ENCODE results near the gene TFIP11.
"Not testable (repeated sequence)": the region's sequence is repeated elsewhere in the genome, so short reads cannot be mapped to it uniquely, and the experiment has no call there.

The TFIP11 gene

GRCh38 chr22:26541167-26541819, 29.0 kb upstream of the TFIP11 start:
- DNase-seq (ENCODE audit: low read depth in 3 of 3) = no peak

GRCh38 chr22:26540119-26540518, 27.8 kb upstream of the TFIP11 start:
- DNase-seq (ENCODE audit: low read depth in 3 of 3) = no peak

GRCh38 chr22:26536762-26537134, 24.5 kb upstream of the TFIP11 start:
- no peak for DNase-seq (ENCODE audit: low read depth in 3 of 3)

GRCh38 chr22:26536056-26536761, 23.9 kb upstream of the TFIP11 start:
- DNase-seq (ENCODE audit: low read depth in 3 of 3) = no peak

DNA sequence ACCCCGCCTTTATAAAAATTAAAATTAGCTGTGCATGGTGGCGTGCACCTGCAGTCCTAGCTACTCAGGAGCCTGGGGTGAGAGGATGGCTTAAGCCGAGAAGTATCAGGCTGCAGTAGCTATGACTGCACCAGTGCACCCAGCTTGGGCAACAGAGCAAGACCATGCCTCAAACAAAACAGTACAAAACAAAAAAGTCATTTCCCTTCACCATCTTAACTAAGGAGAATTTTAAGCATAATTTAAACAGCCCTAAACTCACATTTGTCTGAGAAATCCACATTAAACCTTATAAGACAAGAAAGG, 23.3 kb upstream of the TFIP11 start:
- no peak for DNase-seq (ENCODE audit: low read depth in 3 of 3)

DNA sequence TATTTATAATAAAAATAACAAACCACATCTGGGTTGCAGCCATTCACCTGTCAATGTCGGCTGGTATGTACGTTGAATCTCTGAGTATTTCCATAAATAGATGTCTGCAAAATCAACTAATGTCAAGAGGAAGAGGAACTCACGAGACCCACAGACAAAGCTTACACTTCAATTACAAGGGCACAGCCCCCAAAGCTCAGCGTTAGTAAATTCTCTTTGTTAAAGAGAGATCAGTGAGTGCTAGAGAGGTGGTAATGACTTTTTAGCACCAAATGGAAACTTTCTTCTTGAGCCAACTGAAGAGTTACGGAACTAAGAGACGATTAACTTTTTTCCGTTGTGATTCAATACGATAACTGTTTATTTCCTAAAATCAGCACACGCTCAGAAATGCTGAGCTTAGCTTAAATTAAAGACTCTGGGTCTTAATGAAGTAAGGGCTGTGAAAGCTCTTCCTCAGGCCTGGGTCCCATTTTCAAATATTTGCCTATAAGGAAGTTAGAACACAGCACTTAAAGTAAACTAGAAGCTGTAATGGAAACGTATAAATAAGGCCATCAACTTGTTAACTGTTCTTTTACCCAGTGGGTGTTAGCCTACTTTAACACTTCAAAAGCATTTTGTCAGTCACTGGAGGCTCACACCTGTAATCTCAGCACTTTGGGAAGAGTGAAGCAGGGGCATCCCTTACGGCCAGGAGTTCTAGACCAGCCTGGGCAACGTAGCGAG, 22.8 kb upstream of the TFIP11 start:
- no peak for DNase-seq (ENCODE audit: low read depth in 3 of 3)

DNA sequence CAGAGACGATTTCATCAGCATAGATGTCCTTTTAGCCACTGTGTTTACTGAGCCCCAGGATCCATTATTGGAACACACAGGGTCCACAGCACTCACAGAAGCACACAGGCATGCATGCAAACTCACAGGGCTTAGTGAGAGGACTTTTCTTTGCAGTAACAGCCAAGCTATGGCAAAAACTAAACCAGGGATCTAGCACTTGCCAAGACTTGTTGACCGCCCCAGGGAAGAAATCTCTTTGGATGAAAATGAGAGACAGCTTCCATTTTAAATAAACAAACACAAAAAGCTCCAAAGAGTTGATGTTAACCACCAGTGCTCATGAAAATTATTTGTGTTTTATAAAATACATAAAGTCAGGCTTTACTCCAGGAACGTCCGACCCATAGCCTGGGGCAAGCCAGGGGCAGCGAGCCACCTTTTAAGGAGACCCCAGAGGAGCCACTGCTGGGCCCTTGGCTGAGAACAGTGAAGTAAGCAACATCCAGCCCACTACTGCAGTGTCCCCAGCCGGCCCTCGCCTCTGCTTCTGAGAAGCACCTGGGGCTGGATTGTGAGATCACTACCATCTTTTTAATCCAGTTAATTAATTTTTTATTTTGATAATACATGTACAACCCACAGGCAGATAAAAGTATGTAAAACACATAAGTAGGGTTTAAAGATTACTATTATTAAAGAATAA, 22.0 kb upstream of the TFIP11 start:
- DNase-seq (ENCODE audit: low read depth in 3 of 3) = no peak

DNA sequence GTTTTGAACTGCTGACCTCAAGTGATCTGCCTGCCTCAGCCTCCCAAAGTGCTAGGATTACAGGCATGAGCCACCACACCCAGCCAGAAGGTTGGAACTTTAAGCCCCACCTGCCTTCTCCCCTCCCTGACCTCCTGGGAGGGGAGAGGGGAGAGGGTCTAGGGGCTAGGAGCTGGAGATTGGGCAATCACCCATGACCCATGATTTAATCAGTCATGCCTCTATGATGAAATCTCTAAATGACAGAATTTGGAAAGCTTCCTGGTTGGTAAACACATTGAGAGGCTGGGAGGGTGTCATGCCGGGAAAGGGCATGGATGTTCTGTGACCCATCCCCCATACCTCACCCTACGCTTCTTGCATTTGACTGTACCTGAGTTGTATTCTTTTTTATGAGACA, 17.1 kb upstream of the TFIP11 start:
- no peak for DNase-seq (ENCODE audit: low read depth in 3 of 3)

DNA sequence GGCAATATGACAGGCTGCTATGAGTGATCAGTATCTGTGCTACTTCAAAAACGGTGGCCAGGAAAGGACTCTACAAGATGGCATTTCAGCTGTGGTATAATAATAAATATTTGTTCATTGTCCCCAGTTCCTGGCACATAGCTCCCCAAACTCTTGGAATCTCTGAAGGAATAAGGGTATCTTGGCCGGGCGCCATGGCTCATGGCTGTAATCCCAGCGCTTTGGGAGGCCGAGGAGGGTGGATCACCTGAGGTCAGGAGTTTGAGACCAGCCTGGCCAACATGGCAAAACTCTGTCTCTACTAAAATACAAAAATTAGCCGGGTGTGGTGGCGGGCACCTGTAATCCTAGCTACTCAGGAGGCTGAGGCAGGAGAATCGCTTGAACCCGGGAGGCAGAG, 16.2 kb upstream of the TFIP11 start:
- not testable (repeated sequence) for DNase-seq (ENCODE audit: low read depth in 3 of 3)

- no peak for DNase-seq (ENCODE audit: low read depth in 3 of 3)
These were observed 15.5 kb upstream of the TFIP11 start for GRCh38 chr22:26527574-26528465.

- no peak for DNase-seq (ENCODE audit: low read depth in 3 of 3)
These were observed 14.9 kb upstream of the TFIP11 start for GRCh38 chr22:26527167-26527566.

- DNase-seq (ENCODE audit: low read depth in 3 of 3) = no peak
These were observed 13.8 kb upstream of the TFIP11 start for GRCh38 chr22:26525946-26526564.

GRCh38 chr22:26524870-26525269, 12.6 kb upstream of the TFIP11 start:
- DNase-seq (ENCODE audit: low read depth in 3 of 3) = no peak

GRCh38 chr22:26522592-26522991, 10.3 kb upstream of the TFIP11 start:
- no peak for DNase-seq (ENCODE audit: low read depth in 3 of 3)

DNA sequence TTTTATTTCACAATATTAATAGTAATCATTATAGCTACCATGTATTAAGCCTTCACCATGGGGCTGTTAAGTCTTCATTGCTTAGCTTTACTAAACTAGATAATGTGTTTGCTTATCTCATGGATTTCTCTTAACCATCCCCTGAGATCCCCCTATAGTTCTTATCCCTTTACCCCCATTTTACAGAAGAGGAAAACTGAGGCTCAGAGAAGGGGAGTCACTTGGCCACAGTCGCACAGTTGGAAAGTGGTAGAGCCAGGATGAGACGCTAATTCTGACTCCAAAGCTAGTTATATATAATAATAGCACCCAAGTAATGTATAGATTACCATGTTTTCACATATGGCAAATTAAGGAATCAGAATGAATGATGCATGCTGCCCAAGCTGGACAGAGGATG, 9.7 kb upstream of the TFIP11 start:
- no peak for DNase-seq (ENCODE audit: low read depth in 3 of 3)

- no peak for DNase-seq (ENCODE audit: low read depth in 3 of 3)
These were observed 5.2 kb upstream of the TFIP11 start for GRCh38 chr22:26517429-26517828.

GRCh38 chr22:26516503-26516902, 4.2 kb upstream of the TFIP11 start:
- DNase-seq (ENCODE audit: low read depth in 3 of 3) = no peak

DNA sequence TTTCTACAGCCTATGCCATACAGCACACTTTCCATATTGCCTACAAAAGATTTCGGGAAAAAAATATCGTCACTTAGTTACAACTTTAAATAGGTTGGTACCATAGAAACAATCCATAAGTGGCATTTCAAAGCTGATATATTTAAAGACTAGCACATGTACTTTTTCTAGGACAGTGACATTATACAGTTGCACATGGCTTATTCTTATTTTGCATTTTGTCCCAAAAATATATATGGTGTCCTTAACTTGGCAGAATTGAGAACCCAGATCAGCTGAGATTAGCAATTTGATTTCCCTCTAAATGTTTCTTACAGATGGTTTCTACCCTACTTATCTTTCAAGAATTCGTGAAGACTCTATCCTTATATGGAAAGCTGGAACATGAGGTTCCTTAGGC, 3.7 kb upstream of the TFIP11 start:
- DNase-seq (ENCODE audit: low read depth in 3 of 3) = no peak

- DNase-seq (ENCODE audit: low read depth in 3 of 3) = no peak
These were observed 2.3 kb upstream of the TFIP11 start for GRCh38 chr22:26514419-26515161.

DNA sequence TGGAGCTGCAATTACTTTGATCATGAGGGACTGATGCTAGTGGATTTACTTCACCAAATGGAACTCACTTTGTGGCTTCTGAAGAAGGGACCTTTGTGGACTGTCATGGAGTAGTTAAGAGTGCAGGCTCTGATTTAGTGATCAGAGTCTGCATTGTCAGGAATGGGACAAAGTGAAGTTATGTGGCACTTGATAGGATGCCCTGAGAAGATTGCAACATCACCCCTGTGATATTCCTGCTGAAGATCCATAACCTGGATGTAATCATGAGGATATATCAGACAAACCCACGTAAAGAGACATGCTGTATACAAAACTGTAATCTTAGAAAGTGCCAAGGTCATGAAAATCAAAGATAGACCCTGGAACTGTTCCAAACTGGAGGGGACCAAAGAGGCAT, 1.6 kb upstream of the TFIP11 start:
- no peak for DNase-seq (ENCODE audit: low read depth in 3 of 3)

Measured in stimulated activated CD4-positive, alpha-beta T cell treated with anti-CD3 and anti-CD28 coated beads, TNF-alpha, amount 100 ng/mL, for 4 hours (primary cell).